OCI-LY3 (cell line): ENCODE results near the gene HRH3.

Experiments used
- H2AFZ ChIP-seq: fragments of 200-600, 300-600 bp; shearing (Covaris generic); 2 replicates; pipeline ENCODE4 v1.6.0; 2014; ENCODE audit warnings: antibody characterized with exemption, low read depth, low read length
- H3K27ac ChIP-seq: fragments of 200-600, 300-600 bp; sonication (generic); 2 replicates; pipeline ENCODE4 v1.5.1; 2014; ENCODE audit warnings: mild to moderate bottlenecking, low read length, moderate library complexity, mixed read lengths
- H3K27me3 ChIP-seq: fragments of 200-600, 300-600 bp; sonication (generic); 2 replicates; pipeline ENCODE4 v1.6.1; 2014; ENCODE audit warnings: low read depth, low read length, mixed read lengths
- H3K36me3 ChIP-seq: fragments of 200-600, 300-600 bp; sonication (generic); replicated peaks from 2 replicates; pipeline ENCODE3; 2014; ENCODE audit warnings: low read depth, low read length, mixed read lengths
- H3K4me1 ChIP-seq: fragments of 300-600, 200-600 bp; sonication (generic); 2 replicates; pipeline ENCODE4 v1.6.1; 2014; ENCODE audit warnings: low read length, mixed read lengths
- H3K4me2 ChIP-seq: fragments of 200-600, 300-600 bp; sonication (generic); 2 replicates; pipeline ENCODE4 v1.6.1; 2014; ENCODE audit warnings: low read length, mixed read lengths
- H3K4me3 ChIP-seq: fragments of 300-600, 200-600 bp; sonication (generic); 2 replicates; pipeline ENCODE4 v1.5.1; 2014; ENCODE audit warnings: antibody characterized with exemption, mild to moderate bottlenecking, low read length, moderate library complexity
- H3K79me2 ChIP-seq: fragments of 300-600, 200-600 bp; shearing (Covaris generic); 2 replicates; pipeline ENCODE4 v1.6.1; 2014; ENCODE audit warnings: mild to moderate bottlenecking, low read length, mixed read lengths
- H3K9ac ChIP-seq: fragments of 300-600, 200-600 bp; shearing (Covaris generic); 2 replicates; pipeline ENCODE4 v1.6.0; 2014; ENCODE audit warnings: mild to moderate bottlenecking, low read length, moderate library complexity
- H3K9me3 ChIP-seq: fragments of 200-600, 300-600 bp; shearing (Covaris generic); 2 replicates; pipeline ENCODE4 v1.6.1; 2014; ENCODE audit warnings: low read length, mixed read lengths; ENCODE audit not compliant: insufficient read depth
- H4K20me1 ChIP-seq: fragments of 200-600, 300-600 bp; sonication (generic); 2 replicates; pipeline ENCODE4 v1.6.1; 2016; ENCODE audit warnings: low read length, mixed read lengths; ENCODE audit not compliant: insufficient read depth
- EZH2phosphoT487 ChIP-seq: fragments of 200-600 bp; shearing (Covaris generic); IDR thresholded peaks from 2 replicates; pipeline ENCODE4 v1.6.1; 2018; ENCODE audit warnings: antibody characterized with exemption, mixed run types, low read depth
- TF ChIP-seq, protein P1 (sequence below): fragments of 200-600, 300-600 bp; sonication (generic); IDR thresholded peaks from 2 replicates; pipeline ENCODE4 v1.5.1; 2014; ENCODE audit warnings: antibody characterized with exemption, low read length, low read depth

The HRH3 gene

DNA sequence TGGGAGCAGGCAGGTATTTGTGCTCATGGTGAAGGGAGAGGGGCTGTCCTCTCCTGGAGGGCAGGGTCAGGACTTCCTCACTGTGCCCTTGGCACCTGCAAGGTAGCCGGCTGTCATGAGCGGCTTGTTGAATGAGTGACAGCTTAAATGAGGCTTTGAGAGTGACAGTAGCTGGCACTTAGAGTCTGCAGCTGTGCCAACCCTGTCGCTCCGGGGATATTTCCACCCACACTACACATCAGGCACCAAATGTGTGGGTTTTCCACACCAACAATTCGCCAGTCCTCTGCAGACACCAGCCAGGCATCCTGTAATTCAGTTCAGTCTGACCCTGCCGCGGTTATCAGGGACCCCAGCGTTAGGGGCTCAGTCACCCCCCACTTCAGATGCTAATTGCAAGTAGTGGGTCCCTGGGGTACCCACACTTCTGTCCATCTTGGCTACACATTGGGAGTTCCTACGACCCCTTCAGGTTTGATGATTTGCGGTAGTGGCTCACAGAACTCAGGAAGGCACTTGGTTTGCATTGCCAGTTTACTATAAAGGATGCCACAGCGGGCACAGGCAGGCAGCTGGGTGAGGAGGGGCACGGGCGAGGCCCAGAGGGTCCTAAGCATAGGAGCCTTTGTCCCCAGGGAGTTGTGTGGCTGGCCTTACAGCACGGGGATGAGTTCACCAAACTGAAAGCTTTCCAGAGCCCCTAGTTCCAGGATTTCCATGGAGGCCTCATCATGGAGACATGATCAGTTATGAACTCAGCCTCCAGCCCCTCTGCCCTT is 28.1 kb downstream of the HRH3 start:
- Histone ChIP-seq H3K27ac (no peak overlapping the region), H3K27me3 (no peaks in the 10 kb centered on the region), H3K36me3 (peaks cover 12% of the 10 kb centered on the region), H3K4me2 (no peak overlapping the region), H3K79me2 (peaks cover 45% of the 10 kb centered on the region), H3K4me3 (no peak overlapping the region), H3K9ac (no peak overlapping the region), H4K20me1 (peaks cover 7% of the 10 kb centered on the region; the same call in 1 of the 2 replicates), H3K4me1 (peaks cover 16% of the 10 kb centered on the region), H3K9me3 (no peaks in the 10 kb centered on the region), H2AFZ (no peak overlapping the region)
- TF ChIP-seq, protein P1, sequence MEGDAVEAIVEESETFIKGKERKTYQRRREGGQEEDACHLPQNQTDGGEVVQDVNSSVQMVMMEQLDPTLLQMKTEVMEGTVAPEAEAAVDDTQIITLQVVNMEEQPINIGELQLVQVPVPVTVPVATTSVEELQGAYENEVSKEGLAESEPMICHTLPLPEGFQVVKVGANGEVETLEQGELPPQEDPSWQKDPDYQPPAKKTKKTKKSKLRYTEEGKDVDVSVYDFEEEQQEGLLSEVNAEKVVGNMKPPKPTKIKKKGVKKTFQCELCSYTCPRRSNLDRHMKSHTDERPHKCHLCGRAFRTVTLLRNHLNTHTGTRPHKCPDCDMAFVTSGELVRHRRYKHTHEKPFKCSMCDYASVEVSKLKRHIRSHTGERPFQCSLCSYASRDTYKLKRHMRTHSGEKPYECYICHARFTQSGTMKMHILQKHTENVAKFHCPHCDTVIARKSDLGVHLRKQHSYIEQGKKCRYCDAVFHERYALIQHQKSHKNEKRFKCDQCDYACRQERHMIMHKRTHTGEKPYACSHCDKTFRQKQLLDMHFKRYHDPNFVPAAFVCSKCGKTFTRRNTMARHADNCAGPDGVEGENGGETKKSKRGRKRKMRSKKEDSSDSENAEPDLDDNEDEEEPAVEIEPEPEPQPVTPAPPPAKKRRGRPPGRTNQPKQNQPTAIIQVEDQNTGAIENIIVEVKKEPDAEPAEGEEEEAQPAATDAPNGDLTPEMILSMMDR: no peak
- no peak for TF ChIP-seq EZH2phosphoT487

DNA sequence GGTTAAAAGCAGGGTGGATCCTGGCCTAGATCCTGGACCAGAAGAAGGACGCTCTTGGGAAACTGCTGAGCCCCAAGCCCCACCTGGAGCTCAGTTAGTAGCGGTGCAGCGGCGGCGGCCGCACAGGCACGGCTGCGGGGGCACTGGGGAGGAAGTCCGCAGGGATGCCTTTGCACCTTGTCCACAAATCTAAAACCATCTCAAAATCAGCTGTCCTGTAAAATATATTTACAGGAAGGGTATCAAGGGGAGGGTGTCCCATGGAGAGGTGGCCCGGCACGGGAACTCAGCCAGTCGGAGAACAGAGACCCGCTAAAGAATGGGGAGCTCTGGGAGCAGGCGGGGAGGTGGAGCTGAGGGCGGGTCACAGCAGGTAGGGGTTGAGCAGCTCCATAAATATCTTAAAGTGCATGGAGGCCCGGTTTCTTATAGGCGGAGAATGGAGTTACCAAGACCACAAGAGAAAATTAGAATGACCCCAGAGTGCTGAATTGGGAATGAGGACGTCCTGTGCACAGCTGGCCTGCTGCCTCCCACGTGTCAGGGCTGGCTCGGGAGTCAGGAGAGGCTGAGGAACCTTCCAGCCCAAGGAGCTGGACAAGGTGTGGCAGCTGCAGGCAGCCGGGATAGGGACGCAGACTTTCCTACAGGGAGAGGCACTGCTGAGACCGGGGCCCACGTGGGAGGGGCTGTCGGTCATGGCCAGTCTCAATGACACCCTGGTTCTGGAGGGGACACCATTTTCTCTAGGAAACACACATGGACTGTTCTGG is 29.3 kb downstream of the HRH3 start:
- H3K27me3 ChIP-seq: no peaks in the 10 kb centered on the region
- TF ChIP-seq, protein P1: no peak
- TF ChIP-seq EZH2phosphoT487: no peak
- peaks cover 20% of the 10 kb centered on the region for H3K4me1 ChIP-seq
- peaks cover 56% of the 10 kb centered on the region for H3K79me2 ChIP-seq
- H3K9me3 ChIP-seq: no peaks in the 10 kb centered on the region
- H3K4me2 ChIP-seq: no peak overlapping the region
- no peak overlapping the region for H3K4me3 ChIP-seq
- H2AFZ ChIP-seq: no peak overlapping the region
- H3K27ac ChIP-seq: no peak overlapping the region
- H4K20me1 ChIP-seq: peaks cover 7% of the 10 kb centered on the region
- H3K9ac ChIP-seq: no peak overlapping the region
- H3K36me3 ChIP-seq: peaks cover 12% of the 10 kb centered on the region

DNA sequence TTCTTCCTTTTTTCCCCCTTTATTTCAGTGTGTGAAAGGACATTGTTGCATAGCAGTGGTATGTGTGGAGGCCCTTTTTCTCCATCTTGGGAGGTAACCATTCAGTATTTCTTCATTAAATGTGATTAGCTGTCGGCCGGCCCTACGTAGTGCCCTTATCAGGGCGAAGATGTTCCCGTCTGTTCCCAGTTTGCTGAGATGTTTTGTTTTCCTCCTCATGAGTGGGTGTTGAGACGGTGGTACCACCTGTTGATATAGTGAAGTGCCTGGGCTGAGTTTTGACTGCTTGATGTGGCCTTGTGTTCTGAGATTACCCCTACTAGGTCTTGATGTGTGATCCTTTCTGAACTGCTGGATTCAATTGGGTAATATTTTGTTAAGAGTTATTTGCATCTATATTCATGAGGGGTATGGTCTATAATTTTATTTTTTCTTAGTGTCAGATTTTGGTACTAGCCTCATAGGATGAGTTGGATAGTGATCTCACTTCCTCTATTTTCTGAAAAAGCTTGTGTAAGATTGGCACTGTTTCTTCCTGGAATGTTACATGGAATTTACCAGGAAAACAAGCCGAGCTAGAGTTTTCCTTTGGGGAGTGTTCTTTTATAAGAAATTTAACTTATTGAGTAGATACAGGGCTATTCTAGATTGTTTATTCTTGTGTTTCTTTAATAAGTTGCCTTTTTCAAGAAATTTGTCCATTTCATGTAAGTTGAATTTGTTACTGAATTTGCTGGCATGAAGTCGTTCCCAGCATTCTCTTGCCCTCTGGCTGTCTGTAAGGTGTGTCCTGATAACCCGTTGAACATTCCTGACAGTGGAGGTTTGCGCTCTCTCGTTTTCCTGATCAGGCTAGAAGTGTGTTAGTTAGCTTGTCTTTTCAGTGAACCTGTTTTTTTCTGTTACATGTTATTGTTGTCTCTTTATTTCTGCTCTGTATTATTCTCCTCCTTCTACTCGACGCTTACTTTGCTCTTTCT is 32.9 kb downstream of the HRH3 start:
- H3K4me3 ChIP-seq: no peak overlapping the region
- H4K20me1 ChIP-seq: peaks cover 7% of the 10 kb centered on the region
- no peak overlapping the region for H2AFZ ChIP-seq
- H3K4me1 ChIP-seq: peaks cover 23% of the 10 kb centered on the region
- no peak overlapping the region for H3K27ac ChIP-seq
- peaks cover 87% of the 10 kb centered on the region for H3K79me2 ChIP-seq
- no peak overlapping the region for H3K4me2 ChIP-seq
- no peaks in the 10 kb centered on the region for H3K9me3 ChIP-seq
- peaks cover 9% of the 10 kb centered on the region for H3K36me3 ChIP-seq
- TF ChIP-seq, protein P1: no peak
- no peak for TF ChIP-seq EZH2phosphoT487
- H3K9ac ChIP-seq: no peak overlapping the region
- H3K27me3 ChIP-seq: no peaks in the 10 kb centered on the region
